UCSD-AML1 (cell line): ENCODE data around the gene KREMEN1.

Source experiments
- DNase-seq: peaks from one replicate; lab custom pipeline; 2025; ENCODE audit not compliant: unreplicated experiment; lab: John Stamatoyannopoulos, UW

The KREMEN1 gene

GRCh38 chr22:29128891-29129807 is 56.3 kb downstream of the KREMEN1 start:
- DNase-seq = no peak

- DNase-seq = no peak
Measured at GRCh38 chr22:29129808-29130140, 56.9 kb downstream of the KREMEN1 start.

- no peak for DNase-seq
Measured at GRCh38 chr22:29130476-29130875, 57.6 kb downstream of the KREMEN1 start.

GRCh38 chr22:29133603-29134133 is 60.8 kb downstream of the KREMEN1 start:
- DNase-seq = no peak

- DNase-seq = no peak
Measured at GRCh38 chr22:29134448-29134847, 61.6 kb downstream of the KREMEN1 start.

DNA sequence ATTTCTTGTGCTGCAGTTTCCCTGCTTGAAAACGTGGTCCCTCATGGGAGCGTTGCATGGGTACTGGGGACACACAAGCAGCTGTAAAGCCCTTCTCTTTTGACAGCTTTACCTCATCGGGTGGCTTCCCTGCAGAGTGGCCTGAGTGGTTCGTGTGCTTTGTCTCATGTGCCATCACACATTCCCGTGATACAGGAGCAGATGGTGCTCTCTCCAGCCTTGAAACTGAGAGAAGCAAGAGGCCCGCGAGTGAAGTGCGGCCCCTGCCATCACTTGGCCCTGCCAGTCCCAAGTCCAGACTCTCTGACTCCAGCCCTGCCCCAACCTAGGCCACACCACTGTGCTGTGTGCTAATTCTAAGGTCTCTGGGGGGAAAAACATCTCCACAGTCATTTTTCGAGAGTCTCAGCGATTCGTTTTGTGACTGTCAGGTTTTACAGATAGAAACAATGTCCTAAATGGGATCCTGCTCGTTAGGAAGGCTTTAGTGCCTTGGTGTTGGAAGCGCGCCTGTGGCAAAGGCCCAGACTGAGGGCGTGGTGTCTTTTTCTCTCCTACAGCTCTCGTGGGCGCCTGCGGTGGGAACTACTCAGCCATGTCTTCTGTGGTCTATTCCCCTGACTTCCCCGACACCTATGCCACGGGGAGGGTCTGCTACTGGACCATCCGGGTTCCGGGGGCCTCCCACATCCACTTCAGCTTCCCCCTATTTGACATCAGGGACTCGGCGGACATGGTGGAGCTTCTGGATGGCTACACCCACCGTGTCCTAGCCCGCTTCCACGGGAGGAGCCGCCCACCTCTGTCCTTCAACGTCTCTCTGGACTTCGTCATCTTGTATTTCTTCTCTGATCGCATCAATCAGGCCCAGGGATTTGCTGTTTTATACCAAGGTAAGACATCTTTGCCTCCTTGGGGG is 64.2 kb downstream of the KREMEN1 start:
- no peak for DNase-seq

GRCh38 chr22:29138556-29139305 is 65.9 kb downstream of the KREMEN1 start:
- DNase-seq = no peak

- DNase-seq = no peak
Measured at GRCh38 chr22:29139965-29140782, 67.3 kb downstream of the KREMEN1 start.

DNA sequence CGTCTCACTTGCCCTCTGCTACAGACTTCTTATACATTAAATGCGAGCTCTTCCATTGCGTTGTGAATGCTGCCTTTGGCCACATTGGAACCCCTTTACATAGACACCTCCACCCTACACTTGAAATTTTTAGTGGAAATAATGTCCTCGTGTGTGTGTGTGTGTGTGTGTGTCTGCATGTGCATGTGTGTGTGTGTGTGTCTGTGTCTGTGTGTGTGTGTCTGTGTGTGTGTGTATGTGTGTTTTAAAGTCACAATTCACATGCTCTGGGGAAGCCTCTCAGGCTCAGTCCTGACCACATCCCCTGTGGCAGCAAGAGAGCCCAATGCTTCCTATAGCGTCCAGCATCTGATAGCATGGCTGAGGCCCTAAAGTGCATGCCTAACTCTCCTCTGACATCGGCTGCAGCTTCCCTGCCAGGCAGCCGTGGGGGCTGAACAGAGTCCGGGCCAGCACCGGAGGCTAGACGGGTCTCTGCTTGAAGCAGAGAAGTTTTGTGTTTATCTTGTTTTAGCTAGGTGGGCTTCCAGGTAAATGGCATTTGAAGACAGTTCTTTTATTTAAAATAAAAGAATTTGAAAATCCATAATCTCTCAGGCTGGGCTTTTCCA is 68.3 kb downstream of the KREMEN1 start:
- DNase-seq = peak; percentile 55

GRCh38 chr22:29142116-29142515 is 69.3 kb downstream of the KREMEN1 start:
- DNase-seq = no peak

- DNase-seq = peak; percentile 40
Measured at GRCh38 chr22:29143941-29144785, 71.3 kb downstream of the KREMEN1 start.

- DNase-seq = no peak
Measured at GRCh38 chr22:29144786-29145160, 71.9 kb downstream of the KREMEN1 start.

DNA sequence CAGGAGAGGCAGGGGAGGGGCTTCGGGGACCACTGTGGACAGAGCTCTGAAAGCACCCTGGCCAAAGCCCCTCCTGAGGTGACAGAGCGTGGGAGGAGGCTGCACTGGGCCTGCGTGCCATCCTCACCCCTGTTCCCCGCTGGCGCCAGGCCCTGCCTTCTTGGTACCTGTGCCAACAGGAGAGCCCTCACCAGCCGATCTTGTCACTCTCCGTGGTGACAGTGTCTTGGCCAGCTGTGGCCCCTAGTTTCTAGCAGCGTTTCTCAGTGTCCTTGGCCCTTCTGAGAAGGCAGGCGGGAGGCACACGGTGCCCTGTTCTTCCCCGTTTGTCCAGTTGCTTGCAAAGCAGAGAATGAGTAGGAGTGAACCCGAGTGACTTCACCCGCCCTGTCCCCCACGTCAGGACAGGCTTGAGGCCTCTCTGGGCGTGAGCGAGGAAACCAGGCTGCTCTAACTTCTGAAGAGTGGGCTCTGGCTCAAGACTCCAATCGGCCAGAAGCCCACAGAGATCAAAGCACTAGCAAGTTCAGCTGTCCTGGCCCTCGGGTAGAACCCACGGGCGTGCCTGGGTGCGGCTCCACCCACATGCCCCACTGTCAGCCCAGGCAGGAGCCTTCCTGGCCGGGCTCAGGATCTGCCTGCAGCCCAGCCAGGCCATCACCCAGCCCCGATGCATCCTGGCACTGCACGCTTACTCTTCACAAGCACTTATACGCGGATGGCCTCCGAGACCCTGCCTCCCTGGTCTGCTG is 72.7 kb downstream of the KREMEN1 start:
- no peak for DNase-seq

- DNase-seq = no peak
Measured at GRCh38 chr22:29146091-29146560, 73.3 kb downstream of the KREMEN1 start.

GRCh38 chr22:29146771-29147170 is 73.9 kb downstream of the KREMEN1 start:
- no peak for DNase-seq

DNA sequence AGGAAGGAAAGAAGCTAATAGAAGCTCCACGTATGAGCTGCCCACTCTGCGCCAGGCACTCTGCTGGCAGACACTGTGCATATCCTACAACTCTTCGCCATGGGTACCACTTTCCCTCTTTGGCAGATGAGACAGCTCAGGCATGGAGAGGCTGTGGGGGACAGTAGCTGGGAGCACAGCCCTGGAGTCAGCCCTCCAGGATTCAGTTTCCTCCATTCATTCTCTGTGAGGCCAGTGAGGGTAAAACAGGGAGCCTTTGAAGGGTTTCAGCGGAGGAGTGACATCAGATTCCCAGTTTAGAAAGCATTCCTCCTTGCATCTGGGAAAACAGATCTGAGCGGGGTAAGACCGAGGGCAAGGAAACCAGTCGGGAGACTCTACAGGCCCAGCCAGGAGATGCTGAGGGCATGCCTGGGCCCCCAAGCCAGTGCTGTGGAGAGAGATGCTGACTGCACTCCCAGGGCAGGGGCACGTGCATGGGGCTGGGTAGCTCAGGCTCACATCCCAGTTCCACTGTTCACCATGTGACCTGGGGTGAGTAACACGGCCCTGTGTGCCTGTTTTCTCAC is 74.6 kb downstream of the KREMEN1 start:
- DNase-seq = no peak

GRCh38 chr22:29148036-29148435 is 75.2 kb downstream of the KREMEN1 start:
- DNase-seq = no peak

DNA sequence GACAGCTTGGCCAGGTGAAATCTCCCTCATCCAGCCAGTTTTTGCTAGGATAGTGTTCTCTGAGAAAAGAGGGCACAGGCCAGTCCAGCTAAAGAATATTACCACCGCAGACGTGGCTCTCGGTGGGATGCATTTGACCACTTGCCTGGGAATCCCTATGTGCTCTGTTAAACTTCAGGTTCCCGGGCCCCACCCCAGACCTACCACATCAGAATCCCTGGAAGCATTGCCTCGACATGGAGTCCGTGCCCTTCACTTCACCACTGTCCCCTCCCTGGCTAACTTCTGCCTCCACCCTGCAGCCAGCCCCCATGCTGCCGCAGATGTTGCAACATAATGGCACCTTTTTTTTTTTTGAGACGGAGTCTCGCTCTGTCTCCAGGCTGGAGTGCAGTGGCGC is 76.0 kb downstream of the KREMEN1 start:
- no peak for DNase-seq
